ENCODE results near the gene PRKN.

PRKN gene

GRCh38 chr6:161486361-161487216 lies 1241.0 kb downstream of the PRKN start:
- TF ChIP-seq GATA2 (IDR thresholded peaks at IDR 0.05; ENCODE audit: low read depth, low read length), result no peak
- TF ChIP-seq GATA3 (IDR thresholded peaks at IDR 0.05; ENCODE audit: low read depth, low read length), result no peak

GRCh38 chr6:161482517-161482858 lies 1245.1 kb downstream of the PRKN start:
- TF ChIP-seq GATA3 (IDR thresholded peaks at IDR 0.05; ENCODE audit: low read depth, low read length), result no peak
- no peak for TF ChIP-seq GATA2 (IDR thresholded peaks at IDR 0.05; ENCODE audit: low read depth, low read length)

- no peak for TF ChIP-seq GATA3 (IDR thresholded peaks at IDR 0.05; ENCODE audit: low read depth, low read length)
- TF ChIP-seq GATA2 (IDR thresholded peaks at IDR 0.05; ENCODE audit: low read depth, low read length), result no peak
Measured at GRCh38 chr6:161481786-161482516, 1245.6 kb downstream of the PRKN start.

- TF ChIP-seq GATA2 (IDR thresholded peaks at IDR 0.05; ENCODE audit: low read depth, low read length) (no peak), GATA3 (IDR thresholded peaks at IDR 0.05; ENCODE audit: low read depth, low read length) (no peak)
Measured at GRCh38 chr6:161480421-161481155, 1247.0 kb downstream of the PRKN start.

GRCh38 chr6:161479376-161479775 lies 1248.2 kb downstream of the PRKN start:
- TF ChIP-seq GATA2 (IDR thresholded peaks at IDR 0.05; ENCODE audit: low read depth, low read length) (no peak), GATA3 (IDR thresholded peaks at IDR 0.05; ENCODE audit: low read depth, low read length) (no peak)

GRCh38 chr6:161477876-161478425 lies 1249.6 kb downstream of the PRKN start:
- TF ChIP-seq GATA2 (IDR thresholded peaks at IDR 0.05; ENCODE audit: low read depth, low read length), result no peak
- TF ChIP-seq GATA3 (IDR thresholded peaks at IDR 0.05; ENCODE audit: low read depth, low read length), result no peak

GRCh38 chr6:161476711-161477110 lies 1250.9 kb downstream of the PRKN start:
- no peak for TF ChIP-seq GATA3 (IDR thresholded peaks at IDR 0.05; ENCODE audit: low read depth, low read length)
- TF ChIP-seq GATA2 (IDR thresholded peaks at IDR 0.05; ENCODE audit: low read depth, low read length), result no peak

GRCh38 chr6:161465403-161465802 lies 1262.2 kb downstream of the PRKN start:
- TF ChIP-seq GATA3 (IDR thresholded peaks at IDR 0.05; ENCODE audit: low read depth, low read length), result no peak
- no peak for TF ChIP-seq GATA2 (IDR thresholded peaks at IDR 0.05; ENCODE audit: low read depth, low read length)

- TF ChIP-seq GATA2 (IDR thresholded peaks at IDR 0.05; ENCODE audit: low read depth, low read length) (no peak), GATA3 (IDR thresholded peaks at IDR 0.05; ENCODE audit: low read depth, low read length) (no peak)
Measured at GRCh38 chr6:161463071-161463470, 1264.5 kb downstream of the PRKN start.

- TF ChIP-seq GATA2 (IDR thresholded peaks at IDR 0.05; ENCODE audit: low read depth, low read length), result no peak
- no peak for TF ChIP-seq GATA3 (IDR thresholded peaks at IDR 0.05; ENCODE audit: low read depth, low read length)
Measured at GRCh38 chr6:161462148-161462547, 1265.4 kb downstream of the PRKN start.

- TF ChIP-seq GATA2 (IDR thresholded peaks at IDR 0.05; ENCODE audit: low read depth, low read length) (no peak), GATA3 (IDR thresholded peaks at IDR 0.05; ENCODE audit: low read depth, low read length) (no peak)
Measured at GRCh38 chr6:161459008-161459615, 1268.5 kb downstream of the PRKN start.

- TF ChIP-seq GATA3 (IDR thresholded peaks at IDR 0.05; ENCODE audit: low read depth, low read length) (no peak), GATA2 (IDR thresholded peaks at IDR 0.05; ENCODE audit: low read depth, low read length) (no peak)
Measured at GRCh38 chr6:161458201-161458951, 1269.2 kb downstream of the PRKN start.

- no peak for TF ChIP-seq GATA3 (IDR thresholded peaks at IDR 0.05; ENCODE audit: low read depth, low read length)
- TF ChIP-seq GATA2 (IDR thresholded peaks at IDR 0.05; ENCODE audit: low read depth, low read length), result no peak
Measured at GRCh38 chr6:161455848-161456247, 1271.7 kb downstream of the PRKN start.
